HEK293 (cell line): ENCODE measurements around the gene NHERF2.

Experiments used
- CTCF ChIA-PET: fragments of 350-600 bp; formaldehyde crosslinking; extraction: SDS; loops from one replicate; lab custom pipeline; 2021; ENCODE audit warnings: antibody characterized with exemption; lab: Yijun Ruan, JAX
- POLR2A ChIA-PET: fragments of 300-600 bp; formaldehyde crosslinking; extraction: SDS; loops from one replicate; lab custom pipeline; 2020; ENCODE audit warnings: antibody characterized with exemption, inconsistent platforms; lab: Yijun Ruan, JAX
- H3K27ac ChIP-seq: fragments of 200-500 bp; sonication (Bioruptor generic); 2 replicates; pipeline ENCODE4 v1.5.1; 2014; ENCODE audit warnings: low read depth, low read length, control low read depth, inconsistent platforms; ENCODE audit errors: extremely low read depth
- H3K36me3 ChIP-seq, 2 experiments: fragments of 200-500 bp in 1 of 2; sonication (Bioruptor generic) in 1 of 2; 1 replicate in 1 of 2; 2 replicates in 1 of 2; pipeline ENCODE4 v1.5.1; 2014 to 2017; ENCODE audit warnings: inconsistent platforms in 2 of 2, low read length in 2 of 2; ENCODE audit not compliant: control insufficient read depth in 2 of 2, insufficient read depth in 1 of 2
- H3K4me1 ChIP-seq: fragments of 200-500 bp; sonication (Bioruptor generic); 2 replicates; pipeline ENCODE4 v1.5.1; 2014; ENCODE audit warnings: mild to moderate bottlenecking, low read length, inconsistent platforms; ENCODE audit not compliant: control insufficient read depth, insufficient read depth
- H3K4me3 ChIP-seq: 2 replicates; pipeline ENCODE4 v1.5.1; 2011; ENCODE audit warnings: low read depth, mild to moderate bottlenecking, control low read depth, low read length, moderate library complexity
- H3K9me3 ChIP-seq: fragments of 200-500 bp; sonication (Bioruptor generic); 2 replicates; pipeline ENCODE4 v1.5.1; 2014; ENCODE audit warnings: low read depth, low read length, inconsistent platforms; ENCODE audit not compliant: control insufficient read depth, insufficient read depth
- GLIS2 ChIP-seq: fragments of 450-650 bp; formaldehyde crosslinking; IDR thresholded peaks from 2 replicates; pipeline ENCODE4 v1.5.1; 2016; ENCODE audit warnings: missing biosample characterization, missing genetic modification characterization
- HOXA7 ChIP-seq: sonication (generic); formaldehyde crosslinking; IDR thresholded peaks from 2 replicates; pipeline ENCODE4 v1.8.1; 2022; ENCODE audit warnings: missing genetic modification reagents, borderline replicate concordance
- MZF1 ChIP-seq: fragments of 450-650 bp; formaldehyde crosslinking; IDR thresholded peaks from 2 replicates; pipeline ENCODE4 v1.5.1; 2017; ENCODE audit warnings: missing biosample characterization, missing genetic modification characterization, borderline replicate concordance
- ZBTB17 ChIP-seq: fragments of 450-650 bp; formaldehyde crosslinking; IDR thresholded peaks from 2 replicates; pipeline ENCODE4 v1.5.1; 2016; ENCODE audit warnings: missing biosample characterization, missing genetic modification characterization
- ZBTB26 ChIP-seq: fragments of 450-650 bp; formaldehyde crosslinking; optimal IDR thresholded peaks from 2 replicates; pipeline ENCODE3; 2016; ENCODE audit warnings: missing biosample characterization, mild to moderate bottlenecking, missing genetic modification characterization
- ZBTB8A ChIP-seq: fragments of 450-650 bp; formaldehyde crosslinking; IDR thresholded peaks from 2 replicates; pipeline ENCODE4 v1.5.1; 2016; ENCODE audit warnings: missing biosample characterization, missing genetic modification characterization
- ZEB2 ChIP-seq: fragments of 450-650 bp; formaldehyde crosslinking; IDR thresholded peaks from 2 replicates; pipeline ENCODE4 v1.5.1; 2016; ENCODE audit warnings: missing biosample characterization, missing genetic modification characterization
- ZFP69B ChIP-seq: fragments of 450-650 bp; formaldehyde crosslinking; IDR thresholded peaks from 2 replicates; pipeline ENCODE4 v1.5.1; 2016; ENCODE audit warnings: missing biosample characterization, missing genetic modification characterization
- ZNF157 ChIP-seq: fragments of 450-650 bp; formaldehyde crosslinking; IDR thresholded peaks from 2 replicates; pipeline ENCODE4 v1.5.1; 2016; ENCODE audit warnings: missing biosample characterization, missing genetic modification characterization
- ZNF16 ChIP-seq: fragments of 450-650 bp; formaldehyde crosslinking; IDR thresholded peaks from 2 replicates; pipeline ENCODE4 v1.5.1; 2016; ENCODE audit warnings: low read depth, missing biosample characterization, missing genetic modification characterization
- ZNF266 ChIP-seq: fragments of 450-650 bp; formaldehyde crosslinking; IDR thresholded peaks from 2 replicates; pipeline ENCODE4 v1.5.1; 2016; ENCODE audit warnings: missing biosample characterization, missing genetic modification characterization, low read depth
- ZNF433 ChIP-seq: fragments of 450-650 bp; formaldehyde crosslinking; IDR thresholded peaks from 2 replicates; pipeline ENCODE4 v1.5.1; 2016; ENCODE audit warnings: missing biosample characterization, missing genetic modification characterization, low read depth
- ZNF473 ChIP-seq: fragments of 450-650 bp; formaldehyde crosslinking; IDR thresholded peaks from 2 replicates; pipeline ENCODE4 v1.5.1; 2017; ENCODE audit warnings: missing biosample characterization, missing genetic modification characterization
- ZNF558 ChIP-seq: fragments of 450-650 bp; formaldehyde crosslinking; IDR thresholded peaks from 2 replicates; pipeline ENCODE4 v1.5.1; 2016; ENCODE audit warnings: missing biosample characterization, missing genetic modification characterization
- ZNF660 ChIP-seq: fragments of 450-650 bp; IDR thresholded peaks from 2 replicates; pipeline ENCODE4 v1.5.1; 2018; ENCODE audit warnings: missing biosample characterization, mild to moderate bottlenecking, missing genetic modification characterization
- ZSCAN4 ChIP-seq: fragments of 450-650 bp; formaldehyde crosslinking; IDR thresholded peaks from 2 replicates; pipeline ENCODE4 v1.5.1; 2017; ENCODE audit warnings: missing biosample characterization, missing genetic modification characterization
- TF ChIP-seq, protein P1 (sequence below): fragments of 450-650 bp; formaldehyde crosslinking; IDR thresholded peaks from 2 replicates; pipeline ENCODE4 v1.5.1; 2017; ENCODE audit warnings: missing biosample characterization, missing genetic modification characterization
- TF ChIP-seq, protein P2 (sequence below): fragments of 450-650 bp; formaldehyde crosslinking; IDR thresholded peaks from 2 replicates; pipeline ENCODE4 v1.5.1; 2016; ENCODE audit warnings: missing biosample characterization, missing genetic modification characterization

Gene NHERF2

DNA sequence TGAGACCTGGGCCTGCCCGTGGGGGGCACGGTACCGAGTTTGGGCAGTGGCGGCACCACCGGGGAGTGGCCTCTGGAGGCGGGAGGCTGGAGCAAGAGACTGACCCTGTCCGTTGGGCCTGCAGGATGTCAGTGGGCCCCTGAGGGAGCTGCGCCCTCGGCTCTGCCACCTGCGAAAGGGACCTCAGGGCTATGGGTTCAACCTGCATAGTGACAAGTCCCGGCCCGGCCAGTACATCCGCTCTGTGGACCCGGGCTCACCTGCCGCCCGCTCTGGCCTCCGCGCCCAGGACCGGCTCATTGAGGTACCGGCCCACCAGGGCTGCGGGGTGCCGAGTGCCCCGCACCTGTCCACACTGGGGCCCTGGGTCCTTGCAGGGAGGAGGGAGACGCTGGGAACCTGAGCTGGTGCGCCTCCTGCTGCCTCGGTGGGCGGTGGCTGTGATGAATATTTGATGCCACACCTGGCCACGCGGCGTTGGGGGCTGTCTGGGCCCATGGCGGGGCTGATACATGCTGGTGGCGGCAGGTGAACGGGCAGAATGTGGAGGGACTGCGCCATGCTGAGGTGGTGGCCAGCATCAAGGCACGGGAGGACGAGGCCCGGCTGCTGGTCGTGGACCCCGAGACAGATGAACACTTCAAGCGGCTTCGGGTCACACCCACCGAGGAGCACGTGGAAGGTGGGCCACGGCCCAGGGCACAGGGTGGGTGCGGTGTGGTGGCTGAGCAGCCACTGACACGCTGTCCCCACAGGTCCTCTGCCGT lies 9.7 kb downstream of the NHERF2 start:
- CTCF ChIA-PET: interaction anchor here (1.1 to 1.2 kb wide), 2 partner anchors 85 to 252 kb away, joined by 3 read pairs; no protein-coding TSS in a partner anchor
- Histone ChIP-seq H3K4me3 (no peak overlapping the region), H3K36me3 (peaks cover 0 to 12% of the 10 kb centered on the region in 2 experiments; a peak in 2 of 3 replicates), H3K4me1 (peaks cover 4% of the 10 kb centered on the region; the same call in 1 of the 2 replicates), H3K27ac (peak overlapping the region; percentile 51), H3K9me3 (no peaks in the 10 kb centered on the region)
- POLR2A ChIA-PET: interaction anchor here (1.8 kb wide), 1 partner anchor 119 kb away, joined by 12 read pairs; the partner anchor contains the start of gene TRAF7
- TF ChIP-seq ZFP69B (tag by site-specific recombination) (0 out of 2 replicates have a peak, but pooled peaks have one; percentile 1), ZEB2 (no peak), ZNF660 (tag by site-specific recombination) (no peak), ZBTB26 (peak; percentile 3), ZNF266 (no peak)

- ChIA-PET POLR2A (no interaction called here), CTCF (interaction anchor here (0.7 to 1.0 kb wide), 2 partner anchors 33 to 103 kb away, joined by 3 read pairs; no protein-coding TSS in a partner anchor)
- Histone ChIP-seq H3K4me3 (no peak overlapping the region), H3K36me3 (peaks cover 0 to 12% of the 10 kb centered on the region in 2 experiments; a peak in 2 of 3 replicates), H3K27ac (no peak overlapping the region), H3K4me1 (peaks cover 4% of the 10 kb centered on the region; the same call in 1 of the 2 replicates), H3K9me3 (no peaks in the 10 kb centered on the region)
- no peak for TF ChIP-seq MZF1 (tag by site-specific recombination)
- no peak for TF ChIP-seq ZBTB17 (tag by site-specific recombination)
- TF ChIP-seq, protein P1, sequence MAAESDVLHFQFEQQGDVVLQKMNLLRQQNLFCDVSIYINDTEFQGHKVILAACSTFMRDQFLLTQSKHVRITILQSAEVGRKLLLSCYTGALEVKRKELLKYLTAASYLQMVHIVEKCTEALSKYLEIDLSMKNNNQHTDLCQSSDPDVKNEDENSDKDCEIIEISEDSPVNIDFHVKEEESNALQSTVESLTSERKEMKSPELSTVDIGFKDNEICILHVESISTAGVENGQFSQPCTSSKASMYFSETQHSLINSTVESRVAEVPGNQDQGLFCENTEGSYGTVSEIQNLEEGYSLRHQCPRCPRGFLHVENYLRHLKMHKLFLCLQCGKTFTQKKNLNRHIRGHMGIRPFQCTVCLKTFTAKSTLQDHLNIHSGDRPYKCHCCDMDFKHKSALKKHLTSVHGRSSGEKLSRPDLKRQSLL (tag by site-specific recombination): no peak
- TF ChIP-seq ZNF473 (tag by site-specific recombination): no peak
- peak; percentile 48; the same call in 1 of the 2 replicates for TF ChIP-seq ZSCAN4 (tag by site-specific recombination)
- 0 out of 2 replicates have a peak, but pooled peaks have one; percentile 43 for TF ChIP-seq GLIS2 (tag by site-specific recombination)
- no peak for TF ChIP-seq ZNF157 (tag by site-specific recombination)
- no peak for TF ChIP-seq HOXA7 (CRISPR knock-in tag)
- no peak for TF ChIP-seq ZNF16 (tag by site-specific recombination)
- TF ChIP-seq, protein P2, sequence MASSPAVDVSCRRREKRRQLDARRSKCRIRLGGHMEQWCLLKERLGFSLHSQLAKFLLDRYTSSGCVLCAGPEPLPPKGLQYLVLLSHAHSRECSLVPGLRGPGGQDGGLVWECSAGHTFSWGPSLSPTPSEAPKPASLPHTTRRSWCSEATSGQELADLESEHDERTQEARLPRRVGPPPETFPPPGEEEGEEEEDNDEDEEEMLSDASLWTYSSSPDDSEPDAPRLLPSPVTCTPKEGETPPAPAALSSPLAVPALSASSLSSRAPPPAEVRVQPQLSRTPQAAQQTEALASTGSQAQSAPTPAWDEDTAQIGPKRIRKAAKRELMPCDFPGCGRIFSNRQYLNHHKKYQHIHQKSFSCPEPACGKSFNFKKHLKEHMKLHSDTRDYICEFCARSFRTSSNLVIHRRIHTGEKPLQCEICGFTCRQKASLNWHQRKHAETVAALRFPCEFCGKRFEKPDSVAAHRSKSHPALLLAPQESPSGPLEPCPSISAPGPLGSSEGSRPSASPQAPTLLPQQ (tag by site-specific recombination): no peak
- TF ChIP-seq ZNF558 (tag by site-specific recombination): no peak
- no peak for TF ChIP-seq ZNF433 (tag by site-specific recombination)
- TF ChIP-seq ZBTB8A (tag by site-specific recombination): peak; percentile 26; the same call in 1 of the 2 replicates
These were observed 10.4 kb downstream of the NHERF2 start for GRCh38 chr16:2037115-2037514.
